A549 treated with AZD9567 at 1 μM for 4 hours (cell line): ENCODE measurements around the gene TNIP2. TPM values are rescaled to one million over a fixed set of nuclear protein-coding genes. Genes with fewer than 3 reads are reported as not detected.

Experiments
- total RNA-seq: library from RNA; stranded (reverse); fragments of 200-300 nt; extraction: Qiagen RNA extraction; gene quantifications from 5 replicates; pipeline ENCODE4 v1.2.3, GENCODE V29; 2022; ENCODE audit not compliant: insufficient read depth

TNIP2 gene
- total RNA-seq = 25.6 to 43.4 TPM (median 41.0 TPM) in 5 replicates

GRCh38 chr4:2755821-2756690, at the start of gene TNIP2:
TNIP2 (minus strand) TSS chr4:2756336; CDS start chr4:2756289, 47 bp downstream.

GRCh38 chr4:2792711-2793585, 36.8 kb upstream of the TNIP2 start, which contains the start of gene SH3BP2:
SH3BP2 (plus strand) TSS chr4:2793085; CDS start chr4:2820618, 27,533 bp downstream.

Other genes with a start within 250 kb of the TNIP2 start
- 8.8 to 9.3 TPM (median 9.1 TPM) in 5 replicates for gene FAM193A, start 219.7 kb downstream of the TNIP2 start, total RNA-seq
- 2.9 to 7.6 TPM (median 4.0 TPM) in 5 replicates for gene SH3BP2, start 36.7 kb upstream of the TNIP2 start, total RNA-seq
- gene ADD1, start 87.5 kb upstream of the TNIP2 start, total RNA-seq = 77.3 to 88.1 TPM (median 87.1 TPM) in 5 replicates
- gene NOP14, start 207.1 kb upstream of the TNIP2 start, total RNA-seq = 25.9 to 29.8 TPM (median 27.4 TPM) in 5 replicates
- 1.5 to 1.6 TPM (median 1.6 TPM) in 4 of 5 replicates, not detected in the other for gene GRK4, start 207.2 kb upstream of the TNIP2 start, total RNA-seq